ENCODE data around the gene ALPK1. TPM values are rescaled to one million over a fixed set of nuclear protein-coding genes. Genes with fewer than 3 reads are reported as not detected.

ALPK1 gene
- total and polyA plus RNA-seq, 2 of the 8 experiments (the other 6 are each of a cell fraction or from before 2014, with no cell fraction given), result 0.08 to 0.43 TPM

- Histone ChIP-seq H3K4ac (replicated peaks; ENCODE audit: insufficient read length, low read depth, low read length) (no peak overlapping the region), H2BK20ac (ENCODE audit: low read length) (no peak overlapping the region), H3K79me1 (ENCODE audit: low read depth, low read length) (no peaks in the 10 kb centered on the region), H3K18ac (ENCODE audit: extremely low read depth, low read length) (no peak overlapping the region), H3K9me3 (ENCODE audit: insufficient read depth in 2 of 2, low read depth in 1 of 2, low read length in 1 of 2) (no peaks in the 10 kb centered on the region), H2BK120ac (replicated peaks; ENCODE audit: low read depth, low read length) (no peak overlapping the region), H3K36me3 (ENCODE audit: control insufficient read depth in 2 of 4, insufficient read depth in 4 of 4, low read length in 3 of 4) (no peaks in the 10 kb centered on the region), H3K23me2 (ENCODE audit: low read depth, low read length) (no peaks in the 10 kb centered on the region), H3K14ac (ENCODE audit: insufficient read length) (no peak overlapping the region), H4K20me1 (replicated peaks in 1 of 2; ENCODE audit: control insufficient read depth in 1 of 2, insufficient read depth in 2 of 2, low read length in 2 of 2) (no peaks in the 10 kb centered on the region), H3K79me2 (ENCODE audit: control insufficient read depth in 1 of 2, insufficient read depth in 2 of 2, low read length in 2 of 2) (no peaks in the 10 kb centered on the region), H4K91ac (replicated peaks; ENCODE audit: insufficient read length, low read length) (no peak overlapping the region), H2BK15ac (ENCODE audit: low read length) (no peak overlapping the region), H2AFZ (ENCODE audit: low read length) (no peak overlapping the region), H3K9ac (replicated peaks in 1 of 4; ENCODE audit: extremely low read depth in 1 of 4, low read depth in 3 of 4, low read length in 3 of 4) (no peak overlapping the region), H2BK12ac (ENCODE audit: low read depth, low read length) (no peak overlapping the region), H4K5ac (ENCODE audit: insufficient read length, low read depth, low read length) (no peak overlapping the region), H3K23ac (ENCODE audit: insufficient read length) (no peak overlapping the region), H3K56ac (replicated peaks; ENCODE audit: insufficient read length, low read depth, low read length) (no peak overlapping the region), H3K4me2 (ENCODE audit: insufficient read depth in 1 of 2, low read depth in 2 of 2, low read length in 2 of 2) (no peak overlapping the region), H2AK5ac (ENCODE audit: low read depth, low read length) (no peak overlapping the region), H3K27me3 (replicated peaks in 1 of 4; ENCODE audit: control insufficient read depth in 3 of 4, extremely low read depth in 1 of 4, insufficient read depth in 3 of 4, low read length in 3 of 4) (no peaks in the 10 kb centered on the region; a peak in 2 of 7 replicates), H4K8ac (ENCODE audit: extremely low read depth, insufficient read depth, low read length) (no peak overlapping the region), H3K27ac (ENCODE audit: low read depth, low read length) (no peak overlapping the region), H2BK5ac (ENCODE audit: low read depth, low read length) (no peak overlapping the region), H3K4me3 (ENCODE audit: extremely low read depth in 1 of 4, insufficient read depth in 2 of 4, low read depth in 3 of 4, low read length in 4 of 4) (no peak overlapping the region), H3K4me1 (replicated peaks in 1 of 4; ENCODE audit: control insufficient read depth in 3 of 4, insufficient read depth in 4 of 4, low read length in 3 of 4) (peaks cover 0 to 2% (median 0%) of the 10 kb centered on the region in 4 experiments; a peak in 1 of 7 replicates)
- ChIA-PET POLR2A (ENCODE audit: partially characterized antibody) (no interaction called here), CTCF (ENCODE audit: partially characterized antibody) (interaction anchor here (0.6 to 6.4 kb wide), 48 partner anchors 9 to 813 kb away, joined by 3 to 133 read pairs (median 4); partner anchors contain the start of gene NEUROG2)
- no peak for DNase-seq (ENCODE audit: low read depth in 1 of 2, low spot score in 2 of 2)
- TF ChIP-seq RAD21 (IDR thresholded peaks at IDR 0.05 in 1 of 2, conservative IDR thresholded peaks at IDR 0.05 in 1 of 2; ENCODE audit: low read depth in 2 of 2, low read length in 2 of 2) (peak; percentile 80 to 84), RNF2 (IDR thresholded peaks at IDR 0.05; ENCODE audit: borderline replicate concordance, low read depth, low read length, missing control alignments, poor library complexity, severe bottlenecking) (no peak), CTCF (IDR thresholded peaks at IDR 0.05; ENCODE audit: control extremely low read depth in 1 of 3, insufficient read depth in 1 of 3, low read depth in 1 of 3, low read length in 3 of 3) (peak in 2 of 3 experiments; percentile 38 to 49; a peak in 2 of 4 replicates)
- 53% methylated on average over 9 of the region's 9 CpGs; no CpG with 5 or more reads in 1 of the 2 experiments for WGBS, 2 experiments (ENCODE audit: extremely low coverage in 1 of 2, insufficient coverage in 1 of 2, insufficient read length in 1 of 2, insufficient replicate concordance in 2 of 2, low coverage in 1 of 2, low lambda C conversion rate in 2 of 2, missing lambda C conversion rate in 1 of 2)
- FAIRE-seq, result peak; percentile 50
Observed at GRCh38 chr4:112327965-112328733, 31.0 kb downstream of the ALPK1 start.
